Panc1 (cell line): ENCODE results near the gene AHRR.

Experiments used
- CTCF ChIP-seq: fragments of 450-650 bp; IDR thresholded peaks from 2 replicates; pipeline ENCODE4 v1.5.1; 2017; ENCODE audit warnings: mild to moderate bottlenecking
- POLR2AphosphoS5 ChIP-seq: IDR thresholded peaks from 2 replicates; pipeline ENCODE4 v1.6.1; 2012; ENCODE audit warnings: mild to moderate bottlenecking, low read depth, low read length, moderate library complexity
- REST ChIP-seq, 2 experiments: IDR thresholded peaks; 2 replicates each; pipeline ENCODE4 v1.6.1; 2011 to 2012; ENCODE audit warnings: low read depth in 2 of 2, control low read depth in 1 of 2, low read length in 1 of 2, mild to moderate bottlenecking in 1 of 2, moderate library complexity in 1 of 2; ENCODE audit not compliant: insufficient read depth in 1 of 2

- TF ChIP-seq CTCF (no peak), POLR2AphosphoS5 (no peak), REST (IDR thresholded peaks at IDR 0.05; ENCODE audit: insufficient read depth in 1 of 2, low read depth in 2 of 2, low read length in 1 of 2) (no peak)
Observed at GRCh38 chr5:322281-322941, 897 bp downstream of the AHRR start.
